CD14-positive monocyte (primary cell): Measurements from ENCODE around the gene EOGT. TPM values are rescaled to one million over a fixed set of nuclear protein-coding genes. Genes with fewer than 3 reads are reported as not detected.
A peak's percentile ranks its signal among the peaks of the same experiment; 100 is the strongest.

Experiments used
- DNase-seq, 3 donors: peaks; one replicate each; pipeline ENCODE4 v3.0.0-alpha.2; 2011 to 2022
- H2AFZ ChIP-seq: 2 replicates; pipeline ENCODE4 v1.6.0; 2012; ENCODE audit warnings: mild to moderate bottlenecking, low read depth, low read length, inconsistent platforms; ENCODE audit not compliant: insufficient read depth, poor library complexity, severe bottlenecking
- H3K27ac ChIP-seq, 2 donors: 1 replicate in 1 of 2; 2 replicates in 1 of 2; pipeline ENCODE4 v1.5.1; 2012 to 2013; ENCODE audit warnings: low read length in 2 of 2, control low read depth in 1 of 2, inconsistent platforms in 1 of 2, low read depth in 1 of 2, mild to moderate bottlenecking in 1 of 2
- H3K27me3 ChIP-seq, 2 donors: one replicate each; pipeline versions ENCODE4 v1.6.0 to v1.6.1; 2011 to 2013; ENCODE audit warnings: low read length in 2 of 2; ENCODE audit not compliant: control insufficient read depth in 2 of 2, insufficient read depth in 2 of 2
- H3K36me3 ChIP-seq, 2 donors: replicated peaks in 1 of 2; 1 replicate in 1 of 2; 2 replicates in 1 of 2; pipeline versions ENCODE4 v1.5.1 to v1.6.1; 2012 to 2013; ENCODE audit warnings: low read length in 2 of 2, control low read depth in 1 of 2, inconsistent platforms in 1 of 2, mild to moderate bottlenecking in 1 of 2; ENCODE audit not compliant: insufficient read depth in 2 of 2, control insufficient read depth in 1 of 2
- H3K4me1 ChIP-seq, 2 donors: 1 replicate in 1 of 2; 2 replicates in 1 of 2; pipeline versions ENCODE4 v1.5.1 to v1.6.1; 2012 to 2013; ENCODE audit warnings: low read length in 2 of 2, control low read depth in 1 of 2, inconsistent platforms in 1 of 2, mild to moderate bottlenecking in 1 of 2, moderate library complexity in 1 of 2; ENCODE audit not compliant: insufficient read depth in 2 of 2, control insufficient read depth in 1 of 2
- H3K4me2 ChIP-seq: replicated peaks from 2 replicates; pipeline ENCODE3; 2012; ENCODE audit warnings: low read length, moderate library complexity, mild to moderate bottlenecking; ENCODE audit not compliant: poor library complexity, severe bottlenecking; ENCODE audit errors: extremely low read depth
- H3K4me3 ChIP-seq, 3 experiments: fragments of 200-600 bp in 1 of 3; sonication (generic) in 1 of 3; replicated peaks in 1 of 3; 1 replicate in 2 of 3; 2 replicates in 1 of 3; pipeline ENCODE4 v1.5.1; 2011 to 2013; ENCODE audit warnings: low read length in 3 of 3, mild to moderate bottlenecking in 3 of 3, control low read depth in 2 of 3, low read depth in 2 of 3, inconsistent platforms in 1 of 3, moderate library complexity in 1 of 3
- H3K79me2 ChIP-seq: 2 replicates; pipeline ENCODE4 v1.6.0; 2012; ENCODE audit warnings: mild to moderate bottlenecking, control low read depth, inconsistent platforms, low read length, moderate library complexity; ENCODE audit not compliant: insufficient read depth
- H3K9ac ChIP-seq: 2 replicates; pipeline ENCODE4 v1.6.0; 2017; ENCODE audit warnings: low read length, mild to moderate bottlenecking; ENCODE audit not compliant: insufficient read depth, poor library complexity, severe bottlenecking
- H3K9me3 ChIP-seq, 2 donors: replicated peaks in 1 of 2; 1 replicate in 1 of 2; 2 replicates in 1 of 2; pipeline versions ENCODE4 v1.5.1 to v1.6.1; 2012 to 2013; ENCODE audit warnings: low read length in 2 of 2, control low read depth in 1 of 2; ENCODE audit not compliant: control insufficient read depth in 1 of 2, insufficient read depth in 1 of 2
- H4K20me1 ChIP-seq: 2 replicates; pipeline ENCODE4 v1.6.0; 2012; ENCODE audit warnings: mild to moderate bottlenecking, low read length, control low read depth, moderate library complexity; ENCODE audit not compliant: insufficient read depth
- H3K27ac Mint-ChIP-seq, 7 donors: one replicate each; pipeline ENCODE4 v1.8.0; 2020; ENCODE audit warnings: mild to moderate bottlenecking in 7 of 7, mixed read lengths in 7 of 7, moderate library complexity in 6 of 7, inconsistent platforms in 2 of 7
- H3K27me3 Mint-ChIP-seq, 3 donors: one replicate each; pipeline ENCODE4 v1.8.0; 2021 to 2022; ENCODE audit warnings: low read depth in 3 of 3, mild to moderate bottlenecking in 3 of 3, mixed read lengths in 3 of 3, moderate library complexity in 3 of 3, inconsistent platforms in 1 of 3
- H3K36me3 Mint-ChIP-seq, 2 donors: one replicate each; pipeline ENCODE4 v1.8.0; 2020; ENCODE audit warnings: mixed read lengths in 2 of 2, inconsistent platforms in 1 of 2, mild to moderate bottlenecking in 1 of 2
- H3K4me1 Mint-ChIP-seq: one replicate; pipeline ENCODE4 v1.8.0; 2020; ENCODE audit warnings: mild to moderate bottlenecking, mixed read lengths
- H3K4me3 Mint-ChIP-seq, 2 donors: one replicate each; pipeline ENCODE4 v1.8.0; 2020; ENCODE audit warnings: mild to moderate bottlenecking in 2 of 2, mixed read lengths in 2 of 2, moderate library complexity in 1 of 2
- H3K9me3 Mint-ChIP-seq, 7 donors: one replicate each; pipeline ENCODE4 v1.8.0; 2020 to 2022; ENCODE audit warnings: mixed read lengths in 7 of 7, mild to moderate bottlenecking in 6 of 7, moderate library complexity in 6 of 7, inconsistent platforms in 2 of 7
- CTCF ChIP-seq: fragments of 200-600 bp; IDR thresholded peaks from one replicate; pipeline ENCODE4 v1.8.0; 2022; ENCODE audit warnings: antibody characterized with exemption, mild to moderate bottlenecking
- WGBS: methylation state at CpG from one replicate; pipeline ENCODE4 v1.1.5; 2013; ENCODE audit warnings: missing lambda C conversion rate; ENCODE audit not compliant: insufficient coverage; 5-methylcytosine and 5-hydroxymethylcytosine counted together
- intact Hi-C, 2 donors: fragments of 100-400 bp; cut with micrococcal nuclease; formaldehyde crosslinking; loops; one replicate each; pipeline versions ENCODE4 v1.15.0 to v1.15.1; 2023
- polyA plus RNA-seq, 3 donors: library from polyadenylated mRNA; depleted of rRNA in 1 of 3; unstranded in 2 of 3; stranded (reverse) in 1 of 3; fragments of 300-500 nt in 2 of 3; fragments of >200 nt in 1 of 3; fragmentation: Illumina TruSeq in 2 of 3; gene quantifications; 1 replicate in 2 of 3; 2 replicates in 1 of 3; pipeline ENCODE4 v1.2.3, GENCODE V29; 2012 to 2021

EOGT gene
- polyA plus RNA-seq, 3 donors: 3.7 to 8.1 (median 5.0) TPM

GRCh38 chr3:69032142-69032541 lies 18.7 kb upstream of the EOGT start:
- peaks cover 13 to 14% of the 10 kb centered on the region in 2 donors for H3K4me1 ChIP-seq
- H3K27ac ChIP-seq: peak overlapping the region in 1 of 2 donors; percentile 63
- H3K4me3 Mint-ChIP-seq: no peak overlapping the region
- H3K27me3 ChIP-seq: no peaks in the 10 kb centered on the region
- H3K27me3 Mint-ChIP-seq: peaks cover 0 to 2% (median 0%) of the 10 kb centered on the region in 3 donors
- H3K79me2 ChIP-seq: peaks cover 10% of the 10 kb centered on the region
- no peaks in the 10 kb centered on the region for H3K9me3 ChIP-seq
- DNase-seq: no peak
- TF ChIP-seq CTCF: no peak
- H3K27ac Mint-ChIP-seq: peak overlapping the region in 3 of 7 donors; percentile 46 to 91 (median 81)
- H3K9ac ChIP-seq: no peak overlapping the region
- H3K4me1 Mint-ChIP-seq: peaks cover 8% of the 10 kb centered on the region
- intact Hi-C loops: no loop called here
- peaks cover 66 to 79% of the 10 kb centered on the region in 2 donors for H3K36me3 Mint-ChIP-seq
- H3K4me2 ChIP-seq: no peak overlapping the region
- H3K4me3 ChIP-seq: no peak overlapping the region
- no peak overlapping the region for H2AFZ ChIP-seq
- H3K9me3 Mint-ChIP-seq: no peaks in the 10 kb centered on the region
- H3K36me3 ChIP-seq: peaks cover 83 to 92% of the 10 kb centered on the region in 2 donors
- no peaks in the 10 kb centered on the region for H4K20me1 ChIP-seq
- no CpG with 5 or more reads among the region's 2 CpGs for WGBS

- no CpG with 5 or more reads among the region's 1 CpG for WGBS
- Histone ChIP-seq H3K4me3 (no peak overlapping the region), H2AFZ (no peak overlapping the region), H3K36me3 (peaks cover 83 to 92% of the 10 kb centered on the region in 2 donors), H3K79me2 (peaks cover 7% of the 10 kb centered on the region), H3K27me3 (no peaks in the 10 kb centered on the region), H3K9ac (no peak overlapping the region), H3K9me3 (no peaks in the 10 kb centered on the region), H3K4me2 (no peak overlapping the region), H3K4me1 (peaks cover 13 to 14% of the 10 kb centered on the region in 2 donors), H4K20me1 (no peaks in the 10 kb centered on the region), H3K27ac (no peak overlapping the region)
- Mint-ChIP-seq H3K4me3 (no peak overlapping the region), H3K27ac (no peak overlapping the region), H3K9me3 (no peaks in the 10 kb centered on the region), H3K36me3 (peaks cover 64 to 77% of the 10 kb centered on the region in 2 donors), H3K4me1 (peaks cover 8% of the 10 kb centered on the region), H3K27me3 (peaks cover 0 to 2% (median 0%) of the 10 kb centered on the region in 3 donors)
- intact Hi-C loops: no loop called here
- TF ChIP-seq CTCF: no peak
- DNase-seq: no peak
These were observed 18.2 kb upstream of the EOGT start for GRCh38 chr3:69031635-69032034.
